T-helper 1 cell treated with Interleukin-12 subunit alpha and Interleukin-12 subunit beta and Interleukin-4 antibody, amounts not matched to agents 30 ng/mL and 1 ng/mL, for 36 hours (primary cell): ENCODE data around the gene ARRDC4. TPM values are rescaled to one million over a fixed set of nuclear protein-coding genes. Genes with fewer than 3 reads are reported as not detected.

Source experiments
- intact Hi-C: fragments of 100-400 bp; cut with micrococcal nuclease; formaldehyde crosslinking; loops from one replicate; pipeline ENCODE4 v1.15.1; 2024
- total RNA-seq: library from RNA; stranded (reverse); gene quantifications from 2 replicates; pipeline ENCODE4 v1.2.3, GENCODE V29; 2022

ARRDC4 gene
- total RNA-seq, 1 donor from 2014 or later, result 2.2 TPM

DNA sequence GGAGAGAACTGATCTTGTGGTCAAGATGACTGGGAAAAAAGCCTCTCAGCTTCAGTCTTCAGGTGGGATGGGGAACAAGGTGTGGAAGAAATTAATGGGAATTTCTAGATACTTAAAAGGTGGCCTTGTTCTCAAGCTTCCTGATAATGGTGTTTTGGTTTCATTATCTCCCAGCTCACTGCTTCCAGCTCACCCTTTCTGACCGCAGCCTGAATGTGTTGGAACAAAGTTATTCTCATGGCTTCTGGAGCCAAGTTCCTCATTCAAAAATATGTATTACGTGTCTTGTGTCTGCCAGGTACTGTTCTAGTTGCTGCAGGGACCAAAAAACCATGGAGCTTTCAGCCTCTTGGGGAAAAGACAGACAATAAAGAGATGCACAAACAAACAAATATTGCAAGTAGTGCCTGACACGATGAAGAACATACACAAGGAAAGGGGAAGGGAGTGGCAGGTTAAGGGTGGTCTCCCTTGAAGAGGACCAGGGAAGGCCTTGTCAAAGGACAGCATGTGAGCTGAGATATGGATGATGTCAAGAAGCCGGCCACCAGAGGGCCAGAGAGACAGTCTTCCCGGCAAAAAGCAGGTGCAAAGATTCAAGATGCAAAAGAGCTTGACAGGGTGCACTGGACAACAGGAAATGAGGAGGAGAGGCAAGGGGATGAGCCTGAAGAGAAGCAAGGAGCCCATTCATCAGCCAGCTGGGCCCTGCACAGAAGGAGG is 35.5 kb downstream of the ARRDC4 start:
- intact Hi-C loops, result no loop called here

DNA sequence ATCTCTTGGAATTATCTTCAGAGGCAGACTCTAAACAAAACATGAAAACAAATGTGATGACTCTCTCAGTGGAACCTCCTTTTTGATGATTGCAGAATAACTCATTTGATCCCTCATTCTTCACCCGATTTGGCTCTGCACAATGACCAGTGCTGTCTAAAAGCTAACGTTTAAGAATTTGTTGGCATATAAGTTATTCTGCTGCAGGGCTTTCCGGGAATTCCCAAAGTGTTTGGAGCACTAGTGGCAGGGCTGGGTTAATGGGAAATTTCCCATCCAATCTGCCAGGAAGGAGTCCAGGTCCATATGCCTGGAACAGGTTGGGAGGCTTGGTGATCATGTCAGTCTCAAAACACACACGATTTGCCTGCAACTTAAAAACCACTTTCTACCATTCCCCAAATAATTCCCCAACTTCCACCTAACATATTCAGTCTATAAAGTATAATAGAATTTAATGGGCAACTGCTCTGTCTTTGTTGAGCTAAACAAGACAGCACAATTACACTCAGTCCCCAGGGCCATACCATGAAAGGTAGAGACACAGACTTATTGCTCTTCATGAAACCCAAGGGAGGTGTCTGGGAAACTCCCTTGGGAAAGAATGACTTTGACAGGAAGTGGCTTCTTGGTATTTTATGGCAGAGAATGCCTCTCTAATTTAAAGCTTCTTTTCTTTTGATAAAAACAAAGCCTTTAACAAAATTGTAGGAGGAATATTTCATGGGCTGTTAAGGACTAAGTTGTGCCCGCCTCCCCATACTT is 38.0 kb downstream of the ARRDC4 start:
- intact Hi-C loops, result no loop called here

DNA sequence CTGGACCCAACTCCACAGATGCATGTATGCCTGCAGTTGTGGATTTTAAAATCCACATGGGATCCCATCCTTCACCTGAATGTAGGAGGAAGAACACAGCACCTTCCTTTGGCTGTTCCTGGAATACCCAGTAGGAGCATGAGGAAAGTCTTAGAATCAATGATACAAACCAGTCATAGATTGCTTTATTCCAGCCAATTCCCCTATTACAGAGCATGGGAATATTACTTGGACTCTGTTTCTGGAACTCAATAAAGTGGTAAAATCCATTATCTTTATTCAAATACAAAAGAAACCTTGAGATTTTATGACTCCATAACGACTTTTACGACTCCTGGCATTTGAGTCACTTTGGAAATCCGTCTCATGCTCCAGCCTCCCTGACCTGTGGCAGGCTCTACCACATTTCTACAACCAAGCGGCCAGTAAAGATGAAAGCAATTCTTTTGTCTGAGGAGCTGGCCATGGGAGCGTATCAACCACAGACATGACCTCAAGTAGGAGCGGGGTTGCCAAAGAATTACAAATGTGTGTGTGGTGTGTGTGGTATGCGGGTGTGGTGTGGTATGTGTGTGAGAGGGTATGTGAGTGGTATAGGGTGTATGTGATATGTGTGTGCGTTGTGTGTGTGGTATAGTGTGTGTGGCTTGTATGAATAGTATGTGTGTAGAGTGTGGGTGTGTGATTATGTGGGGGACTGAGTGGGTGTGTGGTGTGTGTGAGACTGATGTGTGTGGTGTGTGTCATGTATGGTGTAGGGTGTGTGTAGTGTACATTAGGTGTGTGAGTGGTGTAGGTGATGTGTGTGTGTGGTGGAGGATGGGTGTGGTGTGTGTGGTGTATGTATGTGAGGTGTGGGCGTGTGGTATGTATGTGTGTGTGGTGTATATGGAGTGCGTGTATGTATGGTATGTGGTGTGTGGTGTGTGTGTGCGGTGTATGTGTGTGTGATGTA is 40.0 kb downstream of the ARRDC4 start:
- intact Hi-C loops, result no loop called here

- intact Hi-C loops, result no loop called here
Observed at GRCh38 chr15:98001663-98002194, 41.2 kb downstream of the ARRDC4 start.

GRCh38 chr15:98002419-98002818 is 41.9 kb downstream of the ARRDC4 start:
- intact Hi-C loops, result no loop called here

GRCh38 chr15:98002866-98003265 is 42.4 kb downstream of the ARRDC4 start:
- intact Hi-C loops, result no loop called here

GRCh38 chr15:98003518-98003917 is 43.0 kb downstream of the ARRDC4 start:
- intact Hi-C loops, result no loop called here

GRCh38 chr15:98003996-98004395 is 43.5 kb downstream of the ARRDC4 start:
- intact Hi-C loops, result no loop called here

DNA sequence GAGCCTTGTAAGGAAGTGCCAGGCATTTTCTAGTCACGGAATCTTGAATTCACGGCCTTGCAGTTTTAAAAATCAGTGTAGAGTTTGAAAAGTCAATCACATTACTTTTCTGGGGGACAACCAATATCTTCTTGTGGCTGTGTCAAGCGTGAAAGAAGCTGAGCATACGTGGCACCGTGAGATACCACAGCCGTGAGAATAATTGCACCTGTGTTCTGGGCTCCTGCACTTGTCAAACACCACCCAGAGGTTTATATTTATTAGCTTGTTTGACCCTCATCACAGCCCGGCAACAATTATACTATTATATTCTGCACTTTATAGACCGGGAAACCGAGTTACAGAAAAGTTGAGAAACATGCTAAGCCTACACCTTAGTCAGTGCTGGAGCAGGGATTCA is 45.2 kb downstream of the ARRDC4 start:
- intact Hi-C loops, result no loop called here

DNA sequence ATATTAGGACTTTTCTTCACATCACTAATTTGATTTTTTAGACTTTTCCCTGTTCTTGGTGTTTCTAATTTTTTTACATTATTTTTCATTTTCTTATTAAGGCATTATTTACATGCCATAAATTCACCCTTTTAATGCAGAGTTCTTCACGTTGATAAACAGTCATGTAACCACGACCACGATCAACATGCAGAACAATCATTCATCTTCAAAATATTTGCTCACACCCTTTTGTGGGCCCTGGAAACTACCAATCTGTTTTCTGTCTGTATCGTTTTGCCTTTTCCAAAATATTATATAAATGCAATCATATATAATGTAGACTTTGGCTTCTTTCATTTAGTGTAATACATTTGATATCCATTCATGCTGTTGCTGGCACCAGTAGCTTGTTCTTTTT is 48.7 kb downstream of the ARRDC4 start:
- intact Hi-C loops, result no loop called here

- intact Hi-C loops, result no loop called here
Observed at GRCh38 chr15:98009971-98010370, 49.5 kb downstream of the ARRDC4 start.

DNA sequence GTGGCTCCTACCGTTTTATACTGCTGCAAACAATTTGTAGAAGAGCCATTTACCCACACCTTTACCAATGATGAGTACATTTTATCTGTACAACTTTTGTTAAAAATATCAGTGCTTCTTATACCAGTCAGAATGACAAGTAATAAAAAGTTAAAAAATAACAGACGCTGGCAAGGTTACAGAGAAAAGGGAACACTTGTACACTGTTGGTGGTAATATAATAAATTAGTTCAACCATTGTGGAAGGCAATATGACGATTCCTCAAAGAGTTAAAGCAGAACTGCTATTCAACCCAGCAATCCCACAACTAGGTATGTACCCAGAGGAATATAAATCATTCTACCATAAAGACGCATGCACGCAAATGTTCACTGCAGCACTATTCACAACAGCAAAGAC is 51.9 kb downstream of the ARRDC4 start:
- intact Hi-C loops, result no loop called here

GRCh38 chr15:98013631-98014030 is 53.1 kb downstream of the ARRDC4 start:
- intact Hi-C loops, result no loop called here

GRCh38 chr15:98017150-98017964 is 56.9 kb downstream of the ARRDC4 start:
- intact Hi-C loops, result no loop called here

DNA sequence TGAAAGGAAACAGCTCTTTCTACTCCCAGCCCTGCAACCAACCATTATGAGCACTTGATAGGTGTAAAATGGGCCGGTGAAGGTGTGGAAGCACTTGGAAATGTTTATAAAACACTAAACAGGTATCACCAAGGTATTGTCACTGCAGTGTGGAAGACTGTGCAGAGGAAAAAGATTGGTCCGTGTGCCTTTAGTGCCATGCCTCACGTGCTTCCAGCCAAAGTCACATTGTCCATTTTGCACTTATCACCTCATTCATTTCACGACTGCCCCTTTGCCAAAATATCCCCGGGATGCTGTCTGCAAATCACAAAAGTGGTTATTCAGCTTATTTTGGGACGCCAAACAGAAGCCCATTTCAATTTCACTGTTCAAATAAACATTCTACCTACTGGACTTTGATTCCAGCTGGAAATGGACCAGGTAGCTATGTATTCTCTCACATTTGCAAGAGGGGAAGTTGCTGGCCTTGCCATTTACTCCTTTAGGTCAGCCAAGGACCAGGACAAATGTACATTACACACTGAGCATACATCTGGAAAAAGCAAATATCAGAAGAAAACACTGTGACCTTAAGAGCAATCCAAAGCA is 58.4 kb downstream of the ARRDC4 start:
- intact Hi-C loops, result no loop called here
